Left ventricle myocardium inferior (tissue), 1 donor: ENCODE measurements around the gene PLXND1. TPM values are rescaled to one million over a fixed set of nuclear protein-coding genes. Genes with fewer than 3 reads are reported as not detected.

Source experiments
- DNase-seq: peaks from one replicate; pipeline ENCODE4 v3.0.0-alpha.2; 2020
- H3K27ac ChIP-seq: fragments of 200-600 bp; replicated peaks from 2 replicates; pipeline ENCODE4 v1.8.0; 2021
- H3K27me3 ChIP-seq: fragments of 200-600 bp; 2 replicates; pipeline ENCODE4 v1.8.0; 2021; ENCODE audit warnings: low read depth
- H3K36me3 ChIP-seq: fragments of 200-600 bp; 2 replicates; pipeline ENCODE4 v1.8.0; 2021
- H3K4me1 ChIP-seq: fragments of 200-600 bp; 2 replicates; pipeline ENCODE4 v1.8.0; 2021
- H3K4me3 ChIP-seq: fragments of 200-600 bp; 2 replicates; pipeline ENCODE4 v1.8.0; 2021; ENCODE audit warnings: mild to moderate bottlenecking, moderate library complexity
- H3K9me3 ChIP-seq: fragments of 200-600 bp; replicated peaks from 2 replicates; pipeline ENCODE4 v1.8.0; 2021
- CTCF ChIP-seq: fragments of 200-600 bp; IDR thresholded peaks from 2 replicates; pipeline ENCODE4 v1.8.0; 2021; ENCODE audit warnings: antibody characterized with exemption, mild to moderate bottlenecking, borderline replicate concordance
- intact Hi-C: fragments of 100-400 bp; cut with micrococcal nuclease; formaldehyde crosslinking; loops from one replicate; pipeline ENCODE4 v1.11.0; 2022
- total RNA-seq: library from RNA; stranded (reverse); fragmentation: NEBNext Ultra II Directional; extraction: Animal tissue kit (Norgen Biotek cat#: 25700); gene quantifications from one replicate; pipeline ENCODE4 v1.2.1, GENCODE V29; 2021
- donor health status: DM: no; HTN: yes; CAD: no; lungs with severe emphysema.

The PLXND1 gene
- total RNA-seq, 1 donor from 2014 or later, result 45.5 TPM

- Histone ChIP-seq H3K4me1 (peaks cover 67% of the 10 kb centered on the region), H3K27ac (peak overlapping the region; percentile 71), H3K27me3 (no peaks in the 10 kb centered on the region), H3K9me3 (no peaks in the 10 kb centered on the region), H3K36me3 (peaks cover 50% of the 10 kb centered on the region), H3K4me3 (no peak overlapping the region)
- intact Hi-C loops, result no loop called here
- no peak for DNase-seq
- no peak for TF ChIP-seq CTCF
These were observed 18.8 kb downstream of the PLXND1 start for GRCh38 chr3:129587566-129588210.

- intact Hi-C loops, result no loop called here
- Histone ChIP-seq H3K4me1 (peaks cover 59% of the 10 kb centered on the region), H3K36me3 (peaks cover 58% of the 10 kb centered on the region), H3K4me3 (no peak overlapping the region), H3K9me3 (no peaks in the 10 kb centered on the region), H3K27ac (peak overlapping the region; percentile 71), H3K27me3 (no peaks in the 10 kb centered on the region)
- DNase-seq, result no peak
- TF ChIP-seq CTCF, result no peak
These were observed 19.6 kb downstream of the PLXND1 start for GRCh38 chr3:129586746-129587430.

GRCh38 chr3:129585949-129586657 is 20.4 kb downstream of the PLXND1 start:
- H3K36me3 ChIP-seq, result peaks cover 66% of the 10 kb centered on the region
- intact Hi-C loops, result no loop called here
- peaks cover 51% of the 10 kb centered on the region for H3K4me1 ChIP-seq
- TF ChIP-seq CTCF, result no peak
- peak overlapping the region; percentile 71 for H3K27ac ChIP-seq
- H3K27me3 ChIP-seq, result no peaks in the 10 kb centered on the region
- no peaks in the 10 kb centered on the region for H3K9me3 ChIP-seq
- DNase-seq, result no peak
- H3K4me3 ChIP-seq, result no peak overlapping the region

- H3K27ac ChIP-seq, result no peak overlapping the region
- no peak for DNase-seq
- peaks cover 46% of the 10 kb centered on the region for H3K4me1 ChIP-seq
- H3K4me3 ChIP-seq, result no peak overlapping the region
- peaks cover 80% of the 10 kb centered on the region for H3K36me3 ChIP-seq
- intact Hi-C loops, result no loop called here
- no peaks in the 10 kb centered on the region for H3K9me3 ChIP-seq
- no peak for TF ChIP-seq CTCF
- no peaks in the 10 kb centered on the region for H3K27me3 ChIP-seq
These were observed 21.8 kb downstream of the PLXND1 start for GRCh38 chr3:129584631-129585030.

GRCh38 chr3:129583289-129583688 is 23.2 kb downstream of the PLXND1 start:
- H3K9me3 ChIP-seq, result no peaks in the 10 kb centered on the region
- H3K27ac ChIP-seq, result no peak overlapping the region
- peaks cover 77% of the 10 kb centered on the region for H3K36me3 ChIP-seq
- no peaks in the 10 kb centered on the region for H3K27me3 ChIP-seq
- peaks cover 46% of the 10 kb centered on the region for H3K4me1 ChIP-seq
- TF ChIP-seq CTCF, result no peak
- intact Hi-C loops, result no loop called here
- no peak for DNase-seq
- H3K4me3 ChIP-seq, result no peak overlapping the region
